CD4-positive, CD25-positive, alpha-beta regulatory T cell (primary cell): Measurements from ENCODE around the gene RBM33. TPM values are rescaled to one million over a fixed set of nuclear protein-coding genes. Genes with fewer than 3 reads are reported as not detected.

Experiments used
- ATAC-seq, 2 donors: fragments of 150-1000 bp; cut with Tn5 transposase; one replicate each; pipeline ENCODE4 v1.10.0; 2021; ENCODE audit warnings: low read depth in 2 of 2, moderate number of reproducible peaks in 2 of 2, moderate library complexity in 1 of 2
- DNase-seq, 3 donors: peaks; one replicate each; pipeline versions ENCODE4 v3.0.0 to v3.0.0-alpha.2; 2012 to 2022; ENCODE audit warnings: mixed read lengths in 1 of 3
- H3K27ac ChIP-seq: one replicate; pipeline ENCODE4 v1.7.0; 2013; ENCODE audit warnings: mild to moderate bottlenecking, low read length; ENCODE audit not compliant: insufficient read depth, poor library complexity, severe bottlenecking
- H3K27me3 ChIP-seq: one replicate; pipeline ENCODE4 v1.7.0; 2013; ENCODE audit warnings: low read length; ENCODE audit not compliant: control insufficient read depth, insufficient read depth
- H3K36me3 ChIP-seq: one replicate; pipeline ENCODE4 v1.7.0; 2013; ENCODE audit warnings: mild to moderate bottlenecking, low read length, moderate library complexity; ENCODE audit not compliant: control insufficient read depth, insufficient read depth
- H3K4me1 ChIP-seq: 2 replicates; pipeline ENCODE4 v1.7.0; 2013; ENCODE audit warnings: mild to moderate bottlenecking, low read length; ENCODE audit not compliant: insufficient read depth, control insufficient read depth, poor library complexity, severe bottlenecking
- H3K4me3 ChIP-seq: one replicate; pipeline ENCODE4 v1.7.0; 2013; ENCODE audit warnings: low read depth, mild to moderate bottlenecking, low read length, moderate library complexity
- H3K9me3 ChIP-seq, 2 experiments: 1 replicate in 1 of 2; 2 replicates in 1 of 2; pipeline ENCODE4 v1.7.0; 2013; ENCODE audit warnings: low read length in 2 of 2, mild to moderate bottlenecking in 1 of 2, moderate library complexity in 1 of 2; ENCODE audit not compliant: control insufficient read depth in 2 of 2
- H3K27ac Mint-ChIP-seq, 3 donors: one replicate each; pipeline ENCODE4 v1.8.0; 2020 to 2022; ENCODE audit warnings: mild to moderate bottlenecking in 3 of 3, mixed read lengths in 3 of 3, moderate library complexity in 2 of 3
- H3K27me3 Mint-ChIP-seq: one replicate; pipeline ENCODE4 v1.8.0; 2022; ENCODE audit warnings: mild to moderate bottlenecking, mixed read lengths
- H3K36me3 Mint-ChIP-seq: one replicate; pipeline ENCODE4 v1.8.0; 2020; ENCODE audit warnings: mixed read lengths
- H3K4me1 Mint-ChIP-seq, 4 donors: one replicate each; pipeline ENCODE4 v1.8.0; 2020 to 2022; ENCODE audit warnings: mixed read lengths in 4 of 4, mild to moderate bottlenecking in 1 of 4
- H3K4me3 Mint-ChIP-seq, 4 donors: one replicate each; pipeline ENCODE4 v1.8.0; 2020 to 2022; ENCODE audit warnings: mild to moderate bottlenecking in 4 of 4, mixed read lengths in 4 of 4, moderate library complexity in 3 of 4
- H3K9me3 Mint-ChIP-seq, 7 donors: one replicate each; pipeline ENCODE4 v1.8.0; 2020 to 2022; ENCODE audit warnings: mixed read lengths in 7 of 7, mild to moderate bottlenecking in 3 of 7, moderate library complexity in 2 of 7
- polyA plus RNA-seq, 4 donors: library from polyadenylated mRNA; unstranded; fragments of 300-500 nt; fragmentation: Illumina TruSeq; gene quantifications; one replicate each; pipeline ENCODE4 v1.2.3, GENCODE V29; 2021
- total RNA-seq: library from RNA; stranded (reverse); gene quantifications from one replicate; pipeline ENCODE4 v1.2.3, GENCODE V29; 2022

Gene RBM33
- total and polyA plus RNA-seq, 5 donors from 2014 or later: 33.5 to 196 (median 36.8) TPM

- DNase-seq: no peak
- Histone ChIP-seq H3K4me1 (peaks cover 4% of the 10 kb centered on the region), H3K27ac (no peak overlapping the region), H3K9me3 (no peaks in the 10 kb centered on the region), H3K4me3 (no peak overlapping the region), H3K36me3 (no peaks in the 10 kb centered on the region), H3K27me3 (no peaks in the 10 kb centered on the region)
- Mint-ChIP-seq H3K36me3 (no peaks in the 10 kb centered on the region), H3K4me1 (peaks cover 0 to 4% (median 0%) of the 10 kb centered on the region in 4 donors), H3K27ac (no peak overlapping the region), H3K9me3 (no peaks in the 10 kb centered on the region), H3K4me3 (no peak overlapping the region), H3K27me3 (peaks cover 17% of the 10 kb centered on the region)
- no peak for ATAC-seq
These were observed 149.3 kb downstream of the RBM33 start for GRCh38 chr7:155793720-155794119.

DNA sequence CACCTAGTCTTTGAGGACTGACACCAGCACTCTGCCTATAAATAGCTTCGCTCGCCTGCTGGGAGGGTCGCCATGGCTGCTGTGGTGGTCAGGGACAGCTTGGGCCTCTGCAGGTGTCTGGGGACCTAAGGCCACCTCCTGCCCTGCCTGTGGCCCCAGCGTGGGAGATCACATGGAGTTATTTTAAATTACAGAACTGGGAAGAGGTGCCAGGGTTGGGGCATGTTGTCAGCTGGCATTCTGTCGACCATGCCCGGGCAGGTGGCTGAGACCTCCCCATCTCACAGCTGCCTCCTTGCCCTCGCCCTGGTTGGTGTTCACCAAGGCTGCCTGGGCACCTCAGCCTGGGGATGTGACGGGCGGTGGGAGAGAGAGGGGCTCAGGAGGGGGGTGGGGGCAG, 149.7 kb downstream of the RBM33 start:
- Mint-ChIP-seq H3K27ac (no peak overlapping the region), H3K4me3 (no peak overlapping the region)

DNA sequence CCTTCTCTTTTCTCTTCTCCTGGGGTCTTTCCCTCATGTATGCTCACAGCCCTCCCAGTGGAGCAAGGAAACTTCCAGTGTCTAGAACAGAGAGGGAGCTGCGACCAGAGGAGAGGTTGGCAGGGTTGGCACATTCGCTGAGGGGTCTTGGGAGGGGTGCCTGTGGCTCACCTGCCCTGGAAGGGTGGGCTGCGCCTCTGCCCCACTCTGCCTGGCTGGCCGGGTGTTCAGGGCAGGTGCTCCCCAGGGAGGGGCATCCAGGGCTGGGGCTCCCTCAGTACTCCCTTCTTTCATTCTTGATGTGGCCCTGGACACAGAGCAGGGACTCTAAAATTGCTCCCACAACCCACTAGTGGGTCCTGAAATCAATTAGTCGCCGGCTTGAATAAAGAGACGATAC, 150.9 kb downstream of the RBM33 start:
- no peak overlapping the region for H3K27ac ChIP-seq
- no peak for DNase-seq
- peaks cover 4% of the 10 kb centered on the region for H3K4me1 ChIP-seq
- Mint-ChIP-seq H3K27ac (no peak overlapping the region), H3K27me3 (peaks cover 34% of the 10 kb centered on the region), H3K4me1 (peaks cover 0 to 5% (median 0%) of the 10 kb centered on the region in 4 donors), H3K9me3 (no peaks in the 10 kb centered on the region), H3K36me3 (no peaks in the 10 kb centered on the region), H3K4me3 (no peak overlapping the region)
- no peak overlapping the region for H3K4me3 ChIP-seq
- ATAC-seq: no peak
- H3K36me3 ChIP-seq: no peaks in the 10 kb centered on the region
- no peaks in the 10 kb centered on the region for H3K9me3 ChIP-seq
- H3K27me3 ChIP-seq: no peaks in the 10 kb centered on the region

More for the DNA sequence above, 149.7 kb downstream of the RBM33 start:
- H3K36me3 Mint-ChIP-seq: no peaks in the 10 kb centered on the region
- Histone ChIP-seq H3K27me3 (no peaks in the 10 kb centered on the region), H3K36me3 (no peaks in the 10 kb centered on the region), H3K27ac (no peak overlapping the region), H3K9me3 (no peaks in the 10 kb centered on the region), H3K4me3 (no peak overlapping the region), H3K4me1 (peaks cover 4% of the 10 kb centered on the region)
- peaks cover 0 to 5% (median 0%) of the 10 kb centered on the region in 4 donors for H3K4me1 Mint-ChIP-seq
- DNase-seq (no peak), ATAC-seq (no peak)
- H3K9me3 Mint-ChIP-seq: no peaks in the 10 kb centered on the region
- peaks cover 22% of the 10 kb centered on the region for H3K27me3 Mint-ChIP-seq

- Mint-ChIP-seq H3K36me3 (no peaks in the 10 kb centered on the region), H3K27me3 (peaks cover 40% of the 10 kb centered on the region), H3K9me3 (no peaks in the 10 kb centered on the region), H3K4me1 (peaks cover 0 to 5% (median 0%) of the 10 kb centered on the region in 4 donors), H3K4me3 (no peak overlapping the region), H3K27ac (no peak overlapping the region)
- Histone ChIP-seq H3K27me3 (peaks cover 2% of the 10 kb centered on the region), H3K36me3 (no peaks in the 10 kb centered on the region), H3K4me3 (no peak overlapping the region), H3K4me1 (peaks cover 4% of the 10 kb centered on the region), H3K9me3 (no peaks in the 10 kb centered on the region), H3K27ac (no peak overlapping the region)
- DNase-seq: no peak
- no peak for ATAC-seq
These were observed 151.5 kb downstream of the RBM33 start for GRCh38 chr7:155795951-155796350.

- Histone ChIP-seq H3K27ac (no peak overlapping the region), H3K4me3 (no peak overlapping the region), H3K9me3 (no peaks in the 10 kb centered on the region), H3K27me3 (peaks cover 4% of the 10 kb centered on the region), H3K36me3 (no peaks in the 10 kb centered on the region), H3K4me1 (peaks cover 4% of the 10 kb centered on the region)
- Mint-ChIP-seq H3K27me3 (peaks cover 45% of the 10 kb centered on the region), H3K4me1 (peaks cover 0 to 5% (median 0%) of the 10 kb centered on the region in 4 donors), H3K4me3 (peak overlapping the region in 1 of 4 donors; percentile 71), H3K36me3 (no peaks in the 10 kb centered on the region), H3K27ac (no peak overlapping the region), H3K9me3 (no peaks in the 10 kb centered on the region)
- peak; percentile 56 to 65 for ATAC-seq
- DNase-seq: peak; percentile 42 to 51 (median 50)
These were observed 152.2 kb downstream of the RBM33 start for GRCh38 chr7:155796381-155797261.

GRCh38 chr7:155797262-155798250, 153.1 kb downstream of the RBM33 start:
- H3K27ac Mint-ChIP-seq: no peak overlapping the region
- H3K27me3 Mint-ChIP-seq: peaks cover 51% of the 10 kb centered on the region

GRCh38 chr7:155798673-155799439, 154.4 kb downstream of the RBM33 start:
- no peaks in the 10 kb centered on the region for H3K9me3 Mint-ChIP-seq
- Histone ChIP-seq H3K27me3 (peaks cover 4% of the 10 kb centered on the region), H3K36me3 (no peaks in the 10 kb centered on the region), H3K4me3 (no peak overlapping the region), H3K4me1 (peaks cover 12% of the 10 kb centered on the region), H3K27ac (no peak overlapping the region), H3K9me3 (no peaks in the 10 kb centered on the region)
- H3K27me3 Mint-ChIP-seq: peaks cover 57% of the 10 kb centered on the region
- H3K36me3 Mint-ChIP-seq: no peaks in the 10 kb centered on the region
- peak overlapping the region in 1 of 4 donors; percentile 39 for H3K4me3 Mint-ChIP-seq
- ATAC-seq (no peak), DNase-seq (peak in 1 of 3 donors; percentile 27)
- peaks cover 0 to 12% (median 0%) of the 10 kb centered on the region in 4 donors for H3K4me1 Mint-ChIP-seq
- H3K27ac Mint-ChIP-seq: no peak overlapping the region

More at GRCh38 chr7:155797262-155798250, 153.1 kb downstream of the RBM33 start:
- Histone ChIP-seq H3K36me3 (no peaks in the 10 kb centered on the region), H3K9me3 (no peaks in the 10 kb centered on the region), H3K4me1 (peaks cover 4% of the 10 kb centered on the region), H3K27me3 (peaks cover 4% of the 10 kb centered on the region), H3K27ac (no peak overlapping the region), H3K4me3 (no peak overlapping the region)
- no peak for DNase-seq
- no peaks in the 10 kb centered on the region for H3K36me3 Mint-ChIP-seq
- ATAC-seq: no peak
- no peak overlapping the region for H3K4me3 Mint-ChIP-seq
- H3K9me3 Mint-ChIP-seq: no peaks in the 10 kb centered on the region
- peaks cover 0 to 9% (median 0%) of the 10 kb centered on the region in 4 donors for H3K4me1 Mint-ChIP-seq
